Measurements from ENCODE around the gene ALKBH5.

- TF ChIP-seq CTCF (IDR thresholded peaks at IDR 0.05), result no peak
- TF ChIP-seq EZH2 (IDR thresholded peaks at IDR 0.05), result no peak
- TF ChIP-seq EZH2phosphoT487 (IDR thresholded peaks at IDR 0.05), result no peak
These were observed 73.8 kb downstream of the ALKBH5 start for GRCh38 chr17:18257268-18257981.

Measured in neural progenitor cell (in vitro differentiated cells).